NCI-H446 (cell line): ENCODE results near the gene SPEM2.
A peak's percentile ranks its signal among the peaks of the same experiment; 100 is the strongest.
"Not testable (repeated sequence)": the region's sequence is repeated elsewhere in the genome, so short reads cannot be mapped to it uniquely, and the experiment has no call there.

ENCODE experiments used
- DNase-seq, 2 experiments: peaks; one replicate each; lab custom pipeline; 2025; lab: John Stamatoyannopoulos, UW

The SPEM2 gene

GRCh38 chr17:7442142-7442541, 16.7 kb downstream of the SPEM2 start:
- DNase-seq, result no peak

DNA sequence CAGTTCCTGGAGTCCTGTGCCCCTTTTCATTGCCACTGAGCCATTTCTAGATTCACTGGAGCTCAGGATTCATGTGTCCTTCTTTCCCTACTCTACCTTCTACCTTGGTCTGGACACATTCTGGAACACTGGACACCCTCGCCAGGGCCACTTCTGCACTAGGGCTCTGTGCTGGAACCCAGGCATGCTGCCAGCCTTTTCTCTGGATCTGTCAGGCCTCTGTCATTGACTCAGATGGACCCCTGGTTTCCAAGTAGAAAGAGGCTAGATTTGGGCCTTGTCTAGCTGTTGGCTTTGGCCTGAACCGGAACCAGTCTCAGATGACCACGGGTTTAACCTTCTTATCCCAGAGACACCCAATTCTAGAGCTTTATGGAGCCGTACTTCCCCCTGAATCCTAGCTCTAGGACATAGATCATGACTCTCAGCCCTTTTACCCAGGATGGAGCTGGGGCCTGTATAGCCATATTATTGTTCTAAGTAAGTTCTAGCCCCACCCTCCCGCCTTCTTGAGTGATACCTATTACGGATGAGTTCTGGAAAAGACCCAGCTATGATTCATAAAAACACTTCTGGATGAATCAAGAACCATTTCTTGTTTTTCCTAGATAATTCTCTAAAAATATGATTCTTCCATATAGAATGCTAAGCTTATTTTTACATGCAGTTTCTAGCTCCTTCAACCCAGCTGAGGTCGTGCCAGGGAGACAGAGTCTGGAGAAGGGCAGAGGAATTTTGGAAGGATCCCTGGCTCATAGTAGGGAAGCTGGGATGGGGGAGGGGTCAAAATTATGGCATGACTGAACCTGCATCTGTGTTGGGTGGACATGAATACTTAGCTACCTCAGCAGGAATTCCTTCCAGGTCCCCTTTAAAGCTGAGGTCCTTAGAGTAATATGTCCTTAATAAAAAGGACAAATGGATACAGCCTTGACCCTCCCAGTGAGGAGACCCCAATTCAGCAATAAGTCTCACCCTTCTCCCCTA, 18.4 kb downstream of the SPEM2 start:
- DNase-seq, result no peak

DNA sequence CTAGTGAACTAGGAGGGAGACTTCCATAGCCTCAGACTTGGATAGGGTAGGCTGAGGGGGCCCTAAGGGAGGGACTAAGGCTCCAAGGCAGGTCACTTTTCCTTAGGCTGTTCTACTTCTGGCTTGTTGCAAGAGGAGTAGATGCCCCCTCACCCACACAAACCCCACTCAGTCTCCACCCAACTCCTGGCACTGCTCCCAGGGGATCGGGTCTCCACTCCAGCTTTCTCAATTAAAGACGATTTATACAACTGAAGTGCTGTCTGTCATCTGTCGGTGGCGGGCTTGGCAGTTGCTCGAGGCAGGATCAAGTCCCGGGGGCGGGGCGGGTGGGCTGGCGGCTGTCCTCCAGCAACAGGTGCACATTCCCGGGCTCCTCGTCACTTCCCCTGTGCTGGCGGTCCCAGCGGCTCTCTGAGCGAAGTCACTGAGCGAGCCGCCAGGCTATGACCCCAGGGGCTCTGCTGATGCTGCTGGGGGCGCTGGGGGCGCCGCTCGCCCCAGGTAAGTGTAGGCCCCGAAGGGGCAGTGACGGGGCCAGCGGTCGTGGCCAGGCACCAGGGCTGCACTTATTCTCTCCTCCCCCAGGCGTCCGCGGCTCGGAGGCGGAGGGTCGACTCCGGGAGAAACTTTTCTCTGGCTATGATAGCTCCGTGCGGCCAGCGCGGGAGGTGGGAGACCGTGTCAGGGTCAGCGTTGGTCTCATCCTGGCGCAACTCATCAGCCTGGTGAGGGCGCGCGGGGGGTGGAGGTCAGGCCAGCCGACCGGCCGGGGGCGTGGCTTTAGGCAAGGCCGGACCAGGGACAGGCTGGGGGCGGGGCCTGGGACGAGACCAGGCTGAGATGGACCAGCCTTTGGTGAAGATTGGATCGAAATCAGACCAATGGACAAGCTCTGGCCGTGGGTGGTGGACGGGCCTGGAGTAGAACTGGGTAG, 19.5 kb downstream of the SPEM2 start, which contains the start of gene CHRNB1:
CHRNB1 (plus strand) TSS at position 380 of the 937 bp plus-strand sequence; CDS start at position 447, 67 bp downstream.
- peak in 1 of 2 experiments; percentile 45 for DNase-seq

DNA sequence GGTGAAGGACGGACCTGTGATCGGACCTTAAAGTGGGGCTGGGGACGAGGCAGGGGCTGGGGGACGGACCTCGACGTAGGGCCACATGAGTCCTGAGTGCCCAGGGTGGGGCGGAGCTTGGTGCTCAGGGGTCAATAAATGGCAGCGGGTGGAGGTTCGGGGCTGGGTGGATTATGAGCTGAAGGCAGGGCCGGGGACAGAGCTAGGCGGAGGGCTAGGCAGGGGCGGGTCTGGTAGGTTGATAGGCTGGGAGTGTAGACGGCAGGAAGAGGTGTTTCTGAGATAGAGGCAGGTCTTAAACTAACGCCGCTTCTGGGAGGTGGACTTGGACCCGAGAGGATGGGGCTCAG, 20.2 kb downstream of the SPEM2 start:
- DNase-seq, result no peak

DNA sequence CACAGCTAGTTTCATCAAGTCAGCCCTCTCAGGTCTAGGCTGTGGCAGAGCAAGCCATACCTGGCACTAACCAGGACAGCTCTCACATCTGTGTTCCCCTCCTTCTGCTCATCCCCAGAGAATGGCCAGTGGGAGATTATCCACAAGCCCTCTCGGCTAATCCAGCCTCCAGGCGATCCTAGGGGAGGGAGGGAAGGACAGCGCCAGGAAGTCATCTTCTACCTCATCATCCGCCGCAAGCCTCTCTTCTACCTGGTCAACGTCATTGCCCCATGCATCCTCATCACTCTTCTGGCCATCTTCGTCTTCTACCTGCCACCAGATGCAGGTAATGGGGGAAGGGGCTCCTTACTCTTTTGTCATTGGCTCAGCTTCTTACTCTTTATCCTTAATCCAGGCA, 23.0 kb downstream of the SPEM2 start:
- DNase-seq, result no peak

GRCh38 chr17:7459961-7460545, 34.6 kb downstream of the SPEM2 start:
- DNase-seq, result no peak

GRCh38 chr17:7460850-7461660, 35.6 kb downstream of the SPEM2 start:
- DNase-seq, result no peak

DNA sequence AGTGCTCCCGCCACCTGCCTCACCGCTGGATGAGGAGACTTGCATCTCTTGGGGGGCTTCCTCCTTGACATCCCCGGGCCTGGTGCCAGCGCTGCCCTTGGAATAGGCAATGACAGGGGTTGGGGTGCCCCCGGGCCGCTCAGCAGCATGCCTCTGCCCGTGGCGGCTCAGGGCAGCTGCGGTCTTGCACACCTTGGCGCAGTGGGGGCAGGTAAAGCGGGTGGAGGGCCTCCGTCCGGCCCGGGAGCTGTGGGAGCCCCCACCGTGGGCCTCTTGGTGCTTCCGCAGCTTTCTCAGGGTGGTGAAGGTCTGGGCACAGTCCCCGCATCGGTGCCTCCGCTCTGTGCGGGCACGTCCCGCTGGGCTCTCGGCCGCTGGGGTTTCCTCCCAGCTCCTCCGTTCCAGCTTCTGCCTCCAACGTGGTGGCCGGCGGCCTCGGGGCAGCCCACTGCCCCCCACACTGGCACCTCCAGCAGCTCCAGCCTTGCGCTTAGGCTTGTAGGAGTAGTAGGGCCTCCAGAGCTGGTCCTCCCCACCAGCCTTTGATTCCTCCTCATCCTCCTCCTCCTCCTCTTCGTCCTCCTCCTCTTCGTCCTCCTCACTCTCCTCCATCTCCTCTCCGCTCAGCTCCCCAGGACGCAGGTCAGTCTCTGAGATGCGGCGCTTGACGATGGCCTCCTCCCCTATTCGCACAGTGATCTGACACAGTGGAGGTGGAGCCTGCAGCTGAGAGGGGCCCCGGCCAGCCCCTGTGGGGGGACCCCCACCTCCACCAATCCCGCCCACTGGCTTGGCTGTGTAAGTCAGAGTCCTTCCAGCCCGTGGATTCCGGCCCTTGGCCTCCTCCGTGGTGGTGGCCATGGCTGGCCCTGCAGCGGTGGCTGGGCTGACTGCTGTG, 37.3 kb downstream of the SPEM2 start:
- no peak for DNase-seq

DNA sequence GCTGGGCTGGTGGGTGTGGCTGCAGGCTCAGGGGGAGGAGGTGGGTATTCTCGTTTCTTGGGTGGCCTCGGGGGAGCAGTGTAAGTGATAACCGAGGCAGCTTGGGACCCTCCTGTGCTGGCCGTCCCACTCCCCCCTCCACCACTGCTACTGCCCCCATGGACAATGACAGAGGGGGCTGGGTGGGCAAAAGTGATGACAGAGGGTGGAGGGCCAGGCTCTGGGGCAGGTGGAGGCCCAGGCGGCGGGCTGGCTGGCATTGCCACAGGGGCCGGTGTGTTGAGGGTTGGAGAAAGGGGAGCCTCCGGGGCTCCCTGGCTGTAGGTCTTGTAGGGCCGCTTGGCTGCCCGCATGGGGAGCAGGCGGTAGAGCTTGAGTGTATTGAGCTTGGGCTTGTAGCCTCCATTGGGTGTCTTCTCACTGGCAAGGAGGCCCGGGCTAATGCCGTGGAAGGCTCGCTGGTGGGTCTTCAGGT, 38.0 kb downstream of the SPEM2 start:
- no peak for DNase-seq

- no peak for DNase-seq
These were observed 38.7 kb downstream of the SPEM2 start for GRCh38 chr17:7464081-7464480.

DNA sequence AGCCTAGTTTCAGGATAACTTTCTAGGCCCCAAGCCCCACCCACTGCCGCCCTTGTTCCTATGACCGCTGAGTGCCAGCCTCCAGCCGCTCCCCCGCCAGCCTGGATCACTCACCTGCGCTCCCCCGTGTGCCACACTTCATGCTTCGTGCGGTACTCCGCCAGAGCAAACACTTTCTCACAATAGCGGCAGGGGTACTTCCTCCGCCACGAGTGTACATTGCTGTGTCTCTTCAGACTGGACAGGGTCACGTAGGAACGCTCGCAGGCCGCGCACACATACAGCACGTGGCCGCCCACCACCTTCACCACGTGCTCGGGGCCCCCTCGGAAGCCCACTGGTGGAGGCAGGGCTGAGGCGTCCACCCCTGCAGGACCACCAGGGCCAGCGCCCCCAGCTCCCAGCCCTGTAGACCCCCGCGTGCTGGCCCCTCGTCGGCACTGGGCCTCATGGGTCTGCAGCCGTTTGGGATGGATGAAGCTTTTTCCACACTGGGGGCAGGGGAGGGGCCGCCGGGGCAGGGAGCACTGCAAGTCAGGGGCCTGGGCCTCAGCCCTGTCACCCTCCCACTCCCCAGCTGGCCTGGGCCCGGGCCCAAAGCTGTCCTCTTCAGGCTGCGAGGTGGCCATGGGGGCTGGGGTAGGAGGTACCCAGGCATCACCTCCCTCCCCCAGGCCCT, 40.3 kb downstream of the SPEM2 start:
- DNase-seq, result no peak

DNA sequence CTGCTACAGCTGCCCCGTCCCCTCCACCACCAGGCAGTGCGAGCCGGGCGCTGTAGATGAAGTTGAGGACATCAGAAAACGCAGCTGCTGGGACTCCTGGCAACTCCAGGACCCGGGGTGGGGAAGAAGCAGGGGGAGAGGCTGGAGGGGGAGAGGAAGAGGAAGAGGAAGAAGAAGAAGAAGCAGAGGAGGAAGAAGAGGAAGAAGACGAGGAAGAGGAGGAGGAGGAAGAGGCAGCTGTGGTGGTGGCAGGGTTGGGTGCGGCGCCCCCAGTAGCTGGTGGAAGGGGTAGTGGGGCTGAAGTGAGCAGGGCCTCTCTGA, 40.9 kb downstream of the SPEM2 start:
- no peak for DNase-seq

DNA sequence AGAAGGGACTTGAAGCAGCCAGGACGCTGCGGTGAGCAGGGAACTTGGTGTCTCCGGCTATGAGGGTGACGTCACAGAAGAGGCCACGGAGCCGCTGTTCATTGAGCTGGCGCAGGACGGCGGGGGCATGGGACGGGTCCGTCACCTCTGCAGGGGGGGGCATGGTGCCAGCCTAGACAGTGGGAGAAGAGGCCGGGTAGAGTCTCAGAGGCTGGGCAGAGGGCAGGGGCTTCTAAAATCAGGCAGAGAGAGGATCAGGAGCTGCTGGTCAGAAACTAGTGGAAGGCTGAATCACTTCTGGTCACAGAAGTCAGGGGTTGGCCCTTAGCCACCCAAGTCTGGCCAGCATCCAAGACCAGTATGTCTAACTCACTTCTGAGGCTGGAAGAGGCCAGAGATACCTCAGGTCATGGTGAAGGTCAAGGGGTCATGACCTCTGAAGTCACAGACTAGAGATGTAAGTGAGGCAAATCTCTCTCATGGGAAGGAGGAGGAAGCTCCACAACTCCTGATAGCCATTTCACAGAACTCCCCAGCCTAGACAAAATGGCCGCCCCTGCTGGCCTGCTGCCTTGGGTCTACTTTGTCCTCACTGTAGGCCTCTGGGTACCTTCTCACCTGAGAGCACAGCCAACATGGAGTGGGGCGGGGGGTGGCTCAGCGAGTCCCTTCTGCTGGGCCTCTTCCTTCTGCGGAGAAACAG, 41.4 kb downstream of the SPEM2 start:
- DNase-seq, result no peak

- DNase-seq, result no peak
These were observed 42.1 kb downstream of the SPEM2 start for GRCh38 chr17:7467498-7467897.

DNA sequence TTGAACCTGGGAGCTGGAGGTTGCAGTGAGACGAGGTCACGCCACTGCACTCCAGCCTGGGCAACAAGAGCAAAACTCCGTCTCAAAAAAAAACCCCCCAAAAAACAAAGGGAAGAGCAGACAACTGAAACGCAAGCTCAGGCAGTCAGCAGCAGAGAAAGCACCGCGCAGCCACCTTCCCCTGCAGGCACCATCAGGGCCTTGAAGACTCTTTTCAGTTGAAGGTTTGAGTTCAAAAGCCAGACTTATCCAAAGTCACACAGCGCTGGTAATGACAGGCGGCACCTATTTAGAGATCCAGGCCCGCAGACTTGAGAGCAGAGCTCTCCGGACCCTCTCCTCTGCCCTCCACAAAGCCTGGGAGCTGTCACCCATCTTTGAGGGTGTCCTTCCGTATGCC, 42.9 kb downstream of the SPEM2 start:
- no peak for DNase-seq

DNA sequence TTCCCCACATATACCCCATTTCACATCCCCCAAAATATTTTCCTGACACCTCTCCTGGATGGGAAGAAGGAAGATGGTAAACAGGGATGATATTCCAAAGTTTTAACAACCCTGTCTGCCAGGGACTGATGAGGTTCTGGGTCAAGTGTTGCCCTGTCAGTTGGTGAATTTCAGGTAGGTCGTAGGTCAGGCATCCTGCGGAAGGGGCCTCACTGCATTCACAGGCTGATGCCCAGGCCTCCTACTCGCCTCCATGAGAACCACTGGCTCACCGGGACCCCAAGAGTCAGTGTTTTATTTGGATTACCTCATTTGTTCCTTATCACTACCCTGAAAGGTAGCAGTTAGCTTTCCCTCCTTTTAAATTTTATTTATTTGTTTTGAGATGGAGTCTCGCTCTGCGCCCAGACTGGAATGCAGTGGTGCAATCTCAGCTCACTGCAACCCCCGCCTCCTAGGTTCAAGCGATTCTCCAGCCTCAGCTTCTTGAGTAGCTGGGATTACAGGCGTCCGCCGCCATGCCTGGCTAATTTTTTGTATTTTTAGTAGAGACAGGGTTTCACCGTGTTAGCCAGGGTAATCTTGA, 43.5 kb downstream of the SPEM2 start:
- DNase-seq, result no peak

- not testable (repeated sequence) for DNase-seq
These were observed 44.4 kb downstream of the SPEM2 start for GRCh38 chr17:7469843-7470242.

- DNase-seq, result not testable (repeated sequence)
These were observed 45.1 kb downstream of the SPEM2 start for GRCh38 chr17:7470457-7470973.
